GM12878 (cell line): ENCODE data around the gene ST6GALNAC3.

Experiments
- BHLHE40 ChIP-seq, 2 experiments: fragments of 450-650 bp in 1 of 2; IDR thresholded peaks; 2 replicates each; pipeline ENCODE4 v1.6.1; 2011 to 2017; ENCODE audit warnings: low read depth in 2 of 2, borderline replicate concordance in 1 of 2, improper control_type of control experiment in 1 of 2, low read length in 1 of 2, mild to moderate bottlenecking in 1 of 2
- CBX3 ChIP-seq: fragments of 200-600 bp; sonication (generic); IDR thresholded peaks from 2 replicates; pipeline ENCODE4 v1.6.1; 2016; ENCODE audit warnings: low read depth, borderline replicate concordance
- CTCF ChIP-seq, 3 experiments: IDR thresholded peaks in 2 of 3; conservative IDR thresholded peaks in 1 of 3; 2 replicates each; pipeline ENCODE4 v1.5.1; 2011; ENCODE audit warnings: low read depth in 3 of 3, low read length in 3 of 3, mild to moderate bottlenecking in 3 of 3, control low read depth in 2 of 3, moderate library complexity in 2 of 3, inconsistent platforms in 1 of 3, mixed read lengths in 1 of 3; ENCODE audit not compliant: control insufficient read depth in 2 of 3, insufficient read depth in 1 of 3; ENCODE audit errors: extremely low read depth in 1 of 3
- FOXK2 ChIP-seq: fragments of 450-650 bp; IDR thresholded peaks from 2 replicates; pipeline ENCODE4 v1.6.1; 2017; ENCODE audit warnings: mild to moderate bottlenecking, moderate library complexity
- MXI1 ChIP-seq: fragments of 150-350 bp; IDR thresholded peaks from 2 replicates; pipeline ENCODE4 v1.6.1; 2011; ENCODE audit warnings: low read depth, mild to moderate bottlenecking, inconsistent platforms, low read length, improper control_type of control experiment
- NFYB ChIP-seq: IDR thresholded peaks from 2 replicates; pipeline ENCODE4 v1.6.1; 2011; ENCODE audit warnings: low read depth, mild to moderate bottlenecking, low read length, improper control_type of control experiment, moderate library complexity; ENCODE audit not compliant: insufficient read depth
- POLR2A ChIP-seq: IDR thresholded peaks from 2 replicates; pipeline ENCODE4 v1.6.1; 2011; ENCODE audit warnings: low read depth, mild to moderate bottlenecking, low read length
- SP1 ChIP-seq: IDR thresholded peaks from one replicate; pipeline ENCODE4 v1.6.1; 2011; ENCODE audit warnings: low read depth, low read length
- ZBTB4 ChIP-seq: fragments of 450-650 bp; formaldehyde crosslinking; IDR thresholded peaks from 2 replicates; pipeline ENCODE4 v1.4.0; 2022; ENCODE audit warnings: mild to moderate bottlenecking, moderate library complexity

- TF ChIP-seq MXI1 (no peak), NFYB (no peak), CBX3 (no peak), POLR2A (no peak), FOXK2 (no peak), CTCF (IDR thresholded peaks at IDR 0.05 in 2 of 3, conservative IDR thresholded peaks at IDR 0.05 in 1 of 3; ENCODE audit: control insufficient read depth in 2 of 3, extremely low read depth in 1 of 3, insufficient read depth in 1 of 3, low read depth in 3 of 3, low read length in 3 of 3) (no peak), BHLHE40 (IDR thresholded peaks at IDR 0.05; ENCODE audit: borderline replicate concordance in 1 of 2, low read depth in 2 of 2, low read length in 1 of 2) (no peak), ZBTB4 (CRISPR knock-in tag) (no peak), SP1 (no peak)
Measured at GRCh38 chr1:76210160-76210559, 135.6 kb downstream of the ST6GALNAC3 start.
